Measurements from ENCODE around the gene ZNF655. TPM values are rescaled to one million over a fixed set of nuclear protein-coding genes. Genes with fewer than 3 reads are reported as not detected.

The ZNF655 gene
- total and polyA plus RNA-seq, 2 of the 4 experiments (the other 2 are of a cell fraction) = 49.6 to 54.7 TPM

DNA sequence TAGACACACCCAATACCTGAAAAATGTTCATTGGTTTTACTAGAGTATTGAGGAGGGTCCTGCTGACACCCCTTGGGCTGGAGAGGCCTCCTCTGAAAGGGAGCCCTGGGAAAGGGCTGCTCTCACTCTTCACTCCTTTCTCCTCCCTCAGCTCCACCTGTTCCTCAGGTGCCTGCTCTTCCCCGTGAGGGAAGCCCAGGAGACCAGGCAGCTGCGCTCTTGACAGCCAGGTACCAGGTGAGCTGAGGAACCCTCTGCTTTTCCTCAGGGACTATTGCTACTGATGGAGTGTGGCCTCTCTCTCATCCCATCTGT is 3.3 kb downstream of the ZNF655 start:
- ATAC-seq (ENCODE audit: low read depth) = no peak
- H3K27ac ChIP-seq (ENCODE audit: insufficient read depth, low read length) = peak overlapping the region; percentile 98
- no peak overlapping the region for H3K18ac ChIP-seq (ENCODE audit: low read depth, low read length)
- H2AK9ac ChIP-seq (replicated peaks; ENCODE audit: low read depth, low read length, poor library complexity) = no peak overlapping the region
- H3K27me3 ChIP-seq (ENCODE audit: control insufficient read depth, insufficient read depth, low read length) = no peaks in the 10 kb centered on the region
- no peak overlapping the region for H4K5ac ChIP-seq (ENCODE audit: low read depth, low read length)
- H4K8ac ChIP-seq (ENCODE audit: low read depth in 2 of 2, low read length in 2 of 2) = peak overlapping the region; percentile 31 to 92; a peak in 3 of 4 replicates
- BruUV-seq (replicated peaks) = no TSS peak
- peak overlapping the region; percentile 93 for H2BK120ac ChIP-seq (ENCODE audit: low read depth, low read length)
- H3K4me3 ChIP-seq (ENCODE audit: insufficient read depth, low read depth, low read length) = no peak overlapping the region
- dilution Hi-C loops (cut with HindIII; ENCODE audit: low sequenced_read_pairs, unreplicated experiment) = no loop called here
- H2AFZ ChIP-seq (replicated peaks; ENCODE audit: low read length, poor library complexity) = no peak overlapping the region
- no peak for TF ChIP-seq MAFK (IDR thresholded peaks at IDR 0.05; ENCODE audit: low read depth, low read length)
- TF ChIP-seq SMC3 (IDR thresholded peaks at IDR 0.05; ENCODE audit: low read depth, low read length) = no peak
- TF ChIP-seq MXI1 (IDR thresholded peaks at IDR 0.05; ENCODE audit: borderline replicate concordance, low read depth, low read length) = no peak
- no peak for TF ChIP-seq NFE2L2 (IDR thresholded peaks at IDR 0.05; ENCODE audit: low read depth, low read length)
- no peak for TF ChIP-seq POLR2A (IDR thresholded peaks at IDR 0.05; ENCODE audit: low read depth, low read length)
- no peak for TF ChIP-seq CTCF (conservative IDR thresholded peaks at IDR 0.05; ENCODE audit: low read depth, low read length)
- no peak for TF ChIP-seq ELK1 (IDR thresholded peaks at IDR 0.05; ENCODE audit: borderline replicate concordance, low read depth, low read length)
- no peak for TF ChIP-seq RCOR1 (IDR thresholded peaks at IDR 0.05; ENCODE audit: insufficient replicate concordance, low read length)
- no peak for TF ChIP-seq MAZ (IDR thresholded peaks at IDR 0.05; ENCODE audit: borderline replicate concordance, low read depth, low read length)
- no peak for TF ChIP-seq BHLHE40 (IDR thresholded peaks at IDR 0.05; ENCODE audit: low read depth, low read length)
- no peak for TF ChIP-seq RAD21 (IDR thresholded peaks at IDR 0.05; ENCODE audit: low read length)
- TF ChIP-seq FOS (IDR thresholded peaks at IDR 0.05; ENCODE audit: low read depth, low read length) = no peak
- TF ChIP-seq CHD1 (IDR thresholded peaks at IDR 0.05; ENCODE audit: low read depth, low read length) = no peak
- TF ChIP-seq CEBPB (IDR thresholded peaks at IDR 0.05; ENCODE audit: low read depth, low read length) = no peak
- TF ChIP-seq, protein P1, sequence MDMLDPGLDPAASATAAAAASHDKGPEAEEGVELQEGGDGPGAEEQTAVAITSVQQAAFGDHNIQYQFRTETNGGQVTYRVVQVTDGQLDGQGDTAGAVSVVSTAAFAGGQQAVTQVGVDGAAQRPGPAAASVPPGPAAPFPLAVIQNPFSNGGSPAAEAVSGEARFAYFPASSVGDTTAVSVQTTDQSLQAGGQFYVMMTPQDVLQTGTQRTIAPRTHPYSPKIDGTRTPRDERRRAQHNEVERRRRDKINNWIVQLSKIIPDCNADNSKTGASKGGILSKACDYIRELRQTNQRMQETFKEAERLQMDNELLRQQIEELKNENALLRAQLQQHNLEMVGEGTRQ (IDR thresholded peaks at IDR 0.05; ENCODE audit: low read depth, low read length) = no peak
- H3K4me2 ChIP-seq (ENCODE audit: low read depth, low read length) = no peak overlapping the region
- H3K79me1 ChIP-seq (ENCODE audit: low read depth in 1 of 2, low read length in 2 of 2) = peaks cover 46 to 76% of the 10 kb centered on the region in 2 experiments
- peak overlapping the region; percentile 89 for H2BK5ac ChIP-seq (ENCODE audit: low read depth, low read length, poor library complexity, severe bottlenecking)
- peak overlapping the region; percentile 91 for H4K91ac ChIP-seq (ENCODE audit: insufficient read depth, low read depth, low read length)
- peaks cover 10% of the 10 kb centered on the region for H4K20me1 ChIP-seq (ENCODE audit: insufficient read depth, low read length)
- ChIA-PET POLR2A (ENCODE audit: unreplicated experiment) (no interaction called here), CTCF (no interaction called here)
- no CpG with 5 or more reads among the region's 2 CpGs for WGBS, 2 experiments (ENCODE audit: extremely low coverage in 2 of 2, insufficient read length in 1 of 2)
- in situ Hi-C loops (cut with MboI; ENCODE audit: low sequenced_read_pairs) = loop anchor here (5.0 kb wide), 1 partner anchor 56 kb away; the partner anchor contains the start of gene ZSCAN25
- H3K4me1 ChIP-seq (ENCODE audit: control insufficient read depth, insufficient read depth, low read length) = peaks cover 17% of the 10 kb centered on the region
- H3K36me3 ChIP-seq (ENCODE audit: control insufficient read depth, insufficient read depth, low read length) = peaks cover 50% of the 10 kb centered on the region
- peak overlapping the region; percentile 93; the same call in 1 of the 2 replicates for H3K14ac ChIP-seq (replicated peaks; ENCODE audit: low read depth, low read length)
- H3K9me1 ChIP-seq (ENCODE audit: insufficient read depth, low read length) = peaks cover 27% of the 10 kb centered on the region
- H3K9me3 ChIP-seq (ENCODE audit: control insufficient read depth, insufficient read depth, low read length) = no peaks in the 10 kb centered on the region
- H2BK20ac ChIP-seq (ENCODE audit: low read depth, low read length) = peak overlapping the region; percentile 96
- H2AK5ac ChIP-seq (ENCODE audit: low read depth, low read length) = peak overlapping the region; percentile 99
- DNase-seq = no peak
- peak overlapping the region; percentile 73 for H3K23ac ChIP-seq (ENCODE audit: low read depth, low read length)
- intact Hi-C loops (cut with micrococcal nuclease) = loop anchor here (2.0 to 5.0 kb wide), 2 partner anchors 56 to 57 kb away; partner anchors contain the start of genes ZKSCAN5 and ZSCAN25
- peak overlapping the region; percentile 83; the same call in 1 of the 2 replicates for H3K56ac ChIP-seq (ENCODE audit: extremely low read depth, insufficient read depth, low read length)
- peak overlapping the region; percentile 99; the same call in 2 of the 3 replicates for H2BK15ac ChIP-seq (ENCODE audit: low read depth, low read length)
- H3K9ac ChIP-seq (ENCODE audit: low read depth, low read length) = no peak overlapping the region
- H3K4ac ChIP-seq (ENCODE audit: low read depth, low read length) = peak overlapping the region; percentile 94

Data from IMR-90 (cell line).